Measurements from ENCODE around the gene LPAR1.

GRCh38 chr9:110971705-110972104 lies 66.6 kb downstream of the LPAR1 start:
- TF ChIP-seq CTCF (IDR thresholded peaks at IDR 0.05; ENCODE audit: low read length), result no peak
- no peak for TF ChIP-seq EZH2 (optimal IDR thresholded peaks at IDR 0.05; ENCODE audit: low read depth, low read length)
- TF ChIP-seq EZH2phosphoT487 (IDR thresholded peaks at IDR 0.05; ENCODE audit: low read length), result no peak

All from MM.1S (cell line).